Cardiac fibroblast (primary cell): ENCODE measurements around the gene AUH.

Source experiments
- DNase-seq, 2 donors: peaks; one replicate each; pipeline versions ENCODE4 v3.0.0 to v3.0.0-alpha.2; 2010; ENCODE audit warnings: low read depth in 2 of 2
- H3K4me3 ChIP-seq, 2 donors: replicated peaks in 1 of 2; 1 replicate in 1 of 2; 2 replicates in 1 of 2; pipeline ENCODE4 v1.5.1; 2011; ENCODE audit warnings: low read depth in 2 of 2, low read length in 2 of 2, mild to moderate bottlenecking in 2 of 2, moderate library complexity in 1 of 2
- TF ChIP-seq, protein P1 (sequence below): IDR thresholded peaks from one replicate; pipeline ENCODE4 v1.5.1; 2011; ENCODE audit warnings: low read depth, mild to moderate bottlenecking, low read length, inconsistent platforms

AUH gene

DNA sequence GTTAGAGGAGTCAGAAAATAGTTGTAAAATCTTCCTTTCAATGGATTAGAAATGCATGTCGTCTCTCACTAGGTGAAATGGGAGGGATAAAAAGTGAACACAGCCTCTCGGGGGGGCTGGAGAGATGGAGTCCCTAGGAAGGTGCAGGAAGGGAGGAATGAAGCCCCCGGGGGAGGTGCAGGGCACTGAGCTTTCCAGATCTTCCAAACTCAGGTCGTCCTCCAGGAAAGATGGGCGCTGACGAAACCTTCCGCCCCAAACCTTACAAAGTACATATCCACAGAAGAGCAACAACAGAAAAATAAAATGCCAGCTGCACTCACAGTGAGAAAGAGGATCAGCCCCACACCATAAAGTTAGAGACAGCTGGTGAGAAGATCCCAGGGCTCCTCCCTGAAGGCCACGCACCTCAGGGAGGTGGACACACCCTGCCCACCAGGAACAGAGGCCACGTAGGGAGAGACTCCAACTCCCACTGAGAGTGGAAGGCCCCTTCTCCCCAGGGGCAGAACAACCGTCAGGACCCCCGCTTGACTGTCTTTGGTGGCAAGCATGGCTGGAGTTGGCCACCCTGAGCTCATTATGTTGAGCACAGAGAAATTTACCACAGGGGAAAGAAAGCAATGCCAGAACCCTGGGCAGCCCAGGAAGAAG is 174.3 kb downstream of the AUH start:
- no peak for DNase-seq
- TF ChIP-seq, protein P1, sequence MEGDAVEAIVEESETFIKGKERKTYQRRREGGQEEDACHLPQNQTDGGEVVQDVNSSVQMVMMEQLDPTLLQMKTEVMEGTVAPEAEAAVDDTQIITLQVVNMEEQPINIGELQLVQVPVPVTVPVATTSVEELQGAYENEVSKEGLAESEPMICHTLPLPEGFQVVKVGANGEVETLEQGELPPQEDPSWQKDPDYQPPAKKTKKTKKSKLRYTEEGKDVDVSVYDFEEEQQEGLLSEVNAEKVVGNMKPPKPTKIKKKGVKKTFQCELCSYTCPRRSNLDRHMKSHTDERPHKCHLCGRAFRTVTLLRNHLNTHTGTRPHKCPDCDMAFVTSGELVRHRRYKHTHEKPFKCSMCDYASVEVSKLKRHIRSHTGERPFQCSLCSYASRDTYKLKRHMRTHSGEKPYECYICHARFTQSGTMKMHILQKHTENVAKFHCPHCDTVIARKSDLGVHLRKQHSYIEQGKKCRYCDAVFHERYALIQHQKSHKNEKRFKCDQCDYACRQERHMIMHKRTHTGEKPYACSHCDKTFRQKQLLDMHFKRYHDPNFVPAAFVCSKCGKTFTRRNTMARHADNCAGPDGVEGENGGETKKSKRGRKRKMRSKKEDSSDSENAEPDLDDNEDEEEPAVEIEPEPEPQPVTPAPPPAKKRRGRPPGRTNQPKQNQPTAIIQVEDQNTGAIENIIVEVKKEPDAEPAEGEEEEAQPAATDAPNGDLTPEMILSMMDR = no peak
- H3K4me3 ChIP-seq = no peak overlapping the region

DNA sequence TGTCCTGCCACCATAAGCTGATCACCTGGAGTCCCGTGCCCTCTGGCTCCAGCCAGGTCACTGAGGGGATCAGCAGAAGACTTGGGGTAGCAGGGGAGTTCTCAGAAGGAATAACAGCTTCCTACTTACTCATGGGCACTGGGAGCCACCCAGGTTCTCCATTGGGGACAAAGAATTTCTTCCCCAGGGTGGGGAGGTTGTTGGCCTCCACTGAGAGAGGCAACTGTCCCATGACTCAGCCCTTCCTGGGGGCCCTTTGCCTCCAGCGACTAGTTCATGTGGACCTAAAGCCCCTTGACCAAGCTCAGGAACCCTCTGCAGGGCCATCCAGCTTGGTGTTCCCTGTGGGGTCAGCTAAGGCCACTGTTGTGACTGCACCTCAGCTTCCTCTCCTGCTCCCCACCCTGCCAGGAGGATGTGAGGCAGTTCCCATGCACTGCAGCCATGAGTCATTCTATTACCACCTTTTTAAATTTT is 175.0 kb downstream of the AUH start:
- DNase-seq = peak in 1 of 2 donors; percentile 51

DNA sequence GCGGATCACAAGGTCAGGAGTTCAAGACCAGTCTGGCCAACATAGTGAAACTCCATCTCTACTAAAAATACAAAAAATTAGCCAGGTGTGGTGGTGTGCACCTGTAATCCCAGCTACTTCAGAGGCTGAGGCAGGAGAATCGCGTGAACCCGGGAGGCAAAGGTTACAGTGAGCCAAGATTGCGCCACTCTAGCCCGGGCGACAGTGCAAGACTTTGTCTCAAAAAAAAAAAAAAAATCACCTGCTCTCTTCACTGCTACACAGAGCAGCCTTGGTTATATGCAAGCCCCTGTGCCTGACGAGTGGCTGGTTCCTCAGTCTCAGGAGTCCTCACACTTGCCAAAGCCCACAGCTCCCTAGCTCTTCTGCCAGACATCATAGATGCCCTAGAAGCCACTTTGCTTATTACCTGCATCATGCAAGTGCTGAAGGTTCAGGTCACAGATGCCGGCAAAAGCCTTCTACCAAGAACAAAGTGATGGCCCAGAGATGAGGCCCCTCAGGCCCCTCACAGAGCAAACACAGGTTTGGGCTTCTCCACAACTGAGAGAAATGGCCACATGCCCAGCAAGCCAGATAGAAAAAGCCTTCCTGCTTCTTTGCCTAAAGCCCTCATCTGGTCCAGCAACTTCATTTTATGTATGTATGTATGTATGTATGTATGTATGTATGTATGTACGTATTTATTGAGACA is 176.4 kb downstream of the AUH start:
- DNase-seq = no peak
- TF ChIP-seq, protein P1 = no peak
- H3K4me3 ChIP-seq = no peak overlapping the region

More for the DNA sequence above, 175.0 kb downstream of the AUH start:
- H3K4me3 ChIP-seq = no peak overlapping the region
- TF ChIP-seq, protein P1 = no peak

DNA sequence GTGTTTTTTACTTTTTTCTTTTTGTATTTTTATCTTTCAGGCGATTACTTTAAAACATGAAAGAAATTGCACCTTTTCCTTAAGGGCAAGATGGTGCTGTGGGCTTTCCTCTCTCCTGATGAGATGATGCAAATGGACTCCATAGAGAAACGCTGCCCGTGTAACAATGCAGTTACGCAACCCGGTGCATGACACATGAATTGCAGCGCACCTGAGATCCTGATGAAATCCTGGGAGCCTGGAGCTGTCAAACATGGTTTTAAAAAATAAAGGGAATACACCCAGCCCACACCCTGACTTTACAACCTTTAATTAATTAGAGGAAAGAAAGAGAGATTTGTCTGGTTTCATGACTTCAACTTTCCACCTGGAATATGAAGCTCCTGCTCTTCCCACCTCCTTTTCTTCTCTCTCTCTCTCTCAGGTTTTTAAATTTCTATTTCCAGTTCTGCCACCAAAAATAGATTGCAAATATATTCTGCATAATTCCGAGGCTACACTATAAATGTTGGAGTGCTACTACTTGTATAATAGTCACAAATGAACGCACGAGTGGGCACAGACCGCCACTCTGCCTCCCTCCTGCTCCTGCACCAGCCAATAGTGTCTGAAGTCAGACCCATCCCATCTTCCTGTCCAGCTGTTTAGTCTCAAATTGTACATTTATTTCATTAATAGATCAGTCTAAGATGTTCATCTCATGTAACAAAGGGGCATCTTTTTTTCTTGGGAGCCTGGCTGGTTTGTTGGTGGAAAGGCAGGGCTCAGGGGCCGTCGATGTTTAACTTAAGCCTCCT is 179.1 kb downstream of the AUH start:
- TF ChIP-seq, protein P1 = no peak
- DNase-seq = peak in 1 of 2 donors; percentile 69
- no peak overlapping the region for H3K4me3 ChIP-seq

DNA sequence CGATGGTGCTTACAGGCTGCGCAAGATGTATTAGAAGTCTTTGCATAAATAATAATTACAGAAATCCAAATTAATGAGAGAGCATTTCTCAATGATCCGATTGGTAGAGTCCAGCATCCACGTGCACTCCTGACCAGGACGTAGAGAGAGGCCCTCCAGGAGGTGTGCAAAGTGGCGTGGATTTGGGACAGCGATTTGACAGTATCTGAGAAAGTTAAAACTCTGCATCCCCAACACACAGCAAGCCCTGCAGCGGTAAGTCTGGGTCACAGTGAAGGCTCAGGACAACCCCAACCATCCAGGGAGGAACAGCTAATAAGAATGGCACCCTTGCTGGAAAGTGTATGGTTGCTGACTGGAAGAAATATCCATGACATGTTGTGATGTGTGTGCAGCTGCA is 180.2 kb downstream of the AUH start:
- TF ChIP-seq, protein P1 = no peak

DNA sequence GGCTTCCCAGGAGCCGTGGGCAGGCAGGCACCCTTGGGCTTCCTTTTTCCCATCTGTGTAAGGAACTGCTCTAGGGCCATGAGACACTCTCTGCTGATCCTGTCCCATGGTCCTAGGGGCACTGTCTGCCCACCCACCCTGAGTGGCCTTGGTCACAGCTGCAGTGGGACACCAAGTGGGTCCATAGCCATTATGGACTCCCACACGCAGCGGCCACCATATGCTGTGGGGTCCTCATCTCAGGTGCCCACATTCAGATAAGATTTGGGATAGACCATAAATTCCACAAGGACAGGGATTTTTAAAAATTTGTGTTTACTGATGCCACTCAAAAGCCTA is 180.8 kb downstream of the AUH start:
- no peak for DNase-seq
- TF ChIP-seq, protein P1 = no peak
- H3K4me3 ChIP-seq = no peak overlapping the region

More for the DNA sequence above, 180.2 kb downstream of the AUH start:
- no peak for DNase-seq
- H3K4me3 ChIP-seq = no peak overlapping the region
